ENCODE measurements around the gene RAD21L1. TPM values are rescaled to one million over a fixed set of nuclear protein-coding genes. Genes with fewer than 3 reads are reported as not detected.

RAD21L1 gene
- total RNA-seq, 1 donor from 2014 or later, result not detected

- H3K27ac Mint-ChIP-seq, result no peak overlapping the region
- Histone ChIP-seq H3K36me3 (no peaks in the 10 kb centered on the region), H3K79me2 (ENCODE audit: low read depth) (no peaks in the 10 kb centered on the region), H3K4me3 (no peak overlapping the region), H3K4me2 (no peak overlapping the region), H3F3A (ENCODE audit: low read depth) (no peaks in the 10 kb centered on the region), H2AFZ (replicated peaks) (no peak overlapping the region), H4K20me1 (ENCODE audit: low read depth) (no peaks in the 10 kb centered on the region), H3K9me3 (ENCODE audit: low read depth) (no peaks in the 10 kb centered on the region), H3K27me3 (peaks cover 33% of the 10 kb centered on the region), H3K27ac (no peak overlapping the region), H3K4me1 (no peaks in the 10 kb centered on the region), H3K9ac (no peak overlapping the region)
- H3K4me1 Mint-ChIP-seq, result peaks cover 16% of the 10 kb centered on the region
- H3K36me3 Mint-ChIP-seq, result no peaks in the 10 kb centered on the region
- H3K4me3 Mint-ChIP-seq, result no peak overlapping the region
- peaks cover 4% of the 10 kb centered on the region for H3K27me3 Mint-ChIP-seq (ENCODE audit: insufficient read depth, low read depth)
- H3K9me3 Mint-ChIP-seq, result no peaks in the 10 kb centered on the region
- TF ChIP-seq EZH2phosphoT487 (IDR thresholded peaks at IDR 0.05), result no peak
- TF ChIP-seq EZH2 (IDR thresholded peaks at IDR 0.05), result no peak
- TF ChIP-seq CTCF (IDR thresholded peaks at IDR 0.05), result no peak
- DNase-seq (ENCODE audit: low spot score), result no peak
These were observed 16.3 kb downstream of the RAD21L1 start for GRCh38 chr20:1242099-1242498.

GRCh38 chr20:1242530-1242929 lies 16.7 kb downstream of the RAD21L1 start:
- no peak overlapping the region for H3K27ac Mint-ChIP-seq
- Histone ChIP-seq H3K79me2 (ENCODE audit: low read depth) (no peaks in the 10 kb centered on the region), H3K9me3 (ENCODE audit: low read depth) (no peaks in the 10 kb centered on the region), H3F3A (ENCODE audit: low read depth) (no peaks in the 10 kb centered on the region), H2AFZ (replicated peaks) (no peak overlapping the region), H4K20me1 (ENCODE audit: low read depth) (no peaks in the 10 kb centered on the region), H3K27ac (no peak overlapping the region), H3K36me3 (no peaks in the 10 kb centered on the region), H3K4me1 (no peaks in the 10 kb centered on the region), H3K4me3 (no peak overlapping the region), H3K9ac (no peak overlapping the region), H3K4me2 (no peak overlapping the region), H3K27me3 (peaks cover 29% of the 10 kb centered on the region)
- TF ChIP-seq EZH2phosphoT487 (IDR thresholded peaks at IDR 0.05) (no peak), CTCF (IDR thresholded peaks at IDR 0.05) (no peak), EZH2 (IDR thresholded peaks at IDR 0.05) (no peak)
- no peaks in the 10 kb centered on the region for H3K9me3 Mint-ChIP-seq
- DNase-seq (ENCODE audit: low spot score), result no peak
- H3K36me3 Mint-ChIP-seq, result no peaks in the 10 kb centered on the region
- H3K27me3 Mint-ChIP-seq (ENCODE audit: insufficient read depth, low read depth), result peaks cover 4% of the 10 kb centered on the region
- no peak overlapping the region for H3K4me3 Mint-ChIP-seq
- H3K4me1 Mint-ChIP-seq, result peaks cover 16% of the 10 kb centered on the region

- Histone ChIP-seq H3K79me2 (ENCODE audit: low read depth) (no peaks in the 10 kb centered on the region), H3K4me2 (no peak overlapping the region), H3K9ac (no peak overlapping the region), H2AFZ (replicated peaks) (peak overlapping the region; percentile 78), H3K36me3 (no peaks in the 10 kb centered on the region), H3F3A (ENCODE audit: low read depth) (no peaks in the 10 kb centered on the region), H4K20me1 (ENCODE audit: low read depth) (no peaks in the 10 kb centered on the region), H3K9me3 (ENCODE audit: low read depth) (no peaks in the 10 kb centered on the region), H3K27me3 (peaks cover 26% of the 10 kb centered on the region), H3K27ac (no peak overlapping the region), H3K4me3 (no peak overlapping the region), H3K4me1 (no peaks in the 10 kb centered on the region)
- H3K9me3 Mint-ChIP-seq, result no peaks in the 10 kb centered on the region
- H3K27ac Mint-ChIP-seq, result no peak overlapping the region
- H3K4me1 Mint-ChIP-seq, result peaks cover 11% of the 10 kb centered on the region
- TF ChIP-seq EZH2phosphoT487 (IDR thresholded peaks at IDR 0.05), result no peak
- no peak for TF ChIP-seq CTCF (IDR thresholded peaks at IDR 0.05)
- no peak for TF ChIP-seq EZH2 (IDR thresholded peaks at IDR 0.05)
- H3K4me3 Mint-ChIP-seq, result no peak overlapping the region
- DNase-seq (ENCODE audit: low spot score), result no peak
- H3K27me3 Mint-ChIP-seq (ENCODE audit: insufficient read depth, low read depth), result peaks cover 4% of the 10 kb centered on the region
- H3K36me3 Mint-ChIP-seq, result no peaks in the 10 kb centered on the region
These were observed 19.7 kb downstream of the RAD21L1 start for GRCh38 chr20:1245578-1245977.
